T-cell (primary cell): ENCODE data around the gene SPPL2A. TPM values are rescaled to one million over a fixed set of nuclear protein-coding genes. Genes with fewer than 3 reads are reported as not detected.

Experiments used
- ATAC-seq, 4 experiments: fragments of 200-7000 bp in 3 of 4; fragments of 150-1000 bp in 1 of 4; cut with Tn5 transposase; replicated peaks in 1 of 4; 1 replicate in 3 of 4; 2 replicates in 1 of 4; pipeline ENCODE4 v1.10.0; 2021; ENCODE audit warnings: moderate library complexity in 3 of 4, mild to moderate bottlenecking in 2 of 4, moderate number of reproducible peaks in 1 of 4
- CTCF ChIA-PET, 2 donors: fragments of 300-600 bp; sonication (Branson Sonifier 250); formaldehyde crosslinking; loops; one replicate each; lab custom pipeline; 2022; ENCODE audit warnings: antibody characterized with exemption in 2 of 2; lab: Charles Lee
- POLR2A ChIA-PET, 2 donors: fragments of 300-600 bp; sonication (Branson Sonifier 250); formaldehyde crosslinking; loops; one replicate each; lab custom pipeline; 2022; ENCODE audit warnings: antibody characterized with exemption in 2 of 2; lab: Charles Lee
- DNase-seq, 35 experiments: peaks; one replicate each; pipeline versions ENCODE4 v3.0.0 to v3.0.0-alpha.2; 2013 to 2023
- H3K27ac ChIP-seq: one replicate; pipeline ENCODE4 v1.5.1; 2013; ENCODE audit warnings: low read length
- H3K27me3 ChIP-seq, 2 experiments: replicated peaks in 1 of 2; 1 replicate in 1 of 2; 2 replicates in 1 of 2; pipeline versions ENCODE4 v1.6.1 to v1.7.0; 2013; ENCODE audit warnings: low read length in 1 of 2, mixed read lengths in 1 of 2; ENCODE audit not compliant: control insufficient read depth in 2 of 2, insufficient read depth in 2 of 2; ENCODE audit errors: extremely low read depth in 1 of 2
- H3K36me3 ChIP-seq, 2 donors: 1 replicate in 1 of 2; 2 replicates in 1 of 2; pipeline versions ENCODE4 v1.6.1 to v1.7.0; 2013; ENCODE audit warnings: low read length in 1 of 2; ENCODE audit not compliant: control insufficient read depth in 2 of 2, insufficient read depth in 1 of 2; ENCODE audit errors: extremely low read depth in 1 of 2
- H3K4me1 ChIP-seq, 2 experiments: 1 replicate in 1 of 2; 2 replicates in 1 of 2; pipeline versions ENCODE4 v1.6.1 to v1.7.0; 2013; ENCODE audit warnings: low read length in 2 of 2, mixed read lengths in 1 of 2; ENCODE audit not compliant: insufficient read depth in 2 of 2, control insufficient read depth in 1 of 2; ENCODE audit errors: extremely low read depth in 1 of 2
- H3K4me3 ChIP-seq, 2 donors: 1 replicate in 1 of 2; 2 replicates in 1 of 2; pipeline versions ENCODE4 v1.5.1 to v1.7.0; 2013; ENCODE audit warnings: mild to moderate bottlenecking in 2 of 2, low read length in 1 of 2, moderate library complexity in 1 of 2; ENCODE audit not compliant: control insufficient read depth in 1 of 2; ENCODE audit errors: extremely low read depth in 1 of 2
- H3K9me3 ChIP-seq: 2 replicates; pipeline ENCODE4 v1.7.0; 2013
- H3K27ac Mint-ChIP-seq, 2 donors: one replicate each; pipeline ENCODE4 v1.8.0; 2020 to 2021; ENCODE audit warnings: mild to moderate bottlenecking in 2 of 2, mixed read lengths in 2 of 2
- H3K27me3 Mint-ChIP-seq, 2 donors: one replicate each; pipeline ENCODE4 v1.8.0; 2021 to 2022; ENCODE audit warnings: mixed read lengths in 2 of 2
- H3K36me3 Mint-ChIP-seq: one replicate; pipeline ENCODE4 v1.8.0; 2021; ENCODE audit warnings: mixed read lengths
- H3K4me1 Mint-ChIP-seq, 3 donors: one replicate each; pipeline ENCODE4 v1.8.0; 2020 to 2022; ENCODE audit warnings: mixed read lengths in 3 of 3, mild to moderate bottlenecking in 1 of 3
- H3K4me3 Mint-ChIP-seq, 3 donors: one replicate each; pipeline ENCODE4 v1.8.0; 2020 to 2022; ENCODE audit warnings: mild to moderate bottlenecking in 3 of 3, mixed read lengths in 3 of 3, moderate library complexity in 3 of 3
- H3K9me3 Mint-ChIP-seq, 3 donors: one replicate each; pipeline ENCODE4 v1.8.0; 2020 to 2022; ENCODE audit warnings: mixed read lengths in 3 of 3
- WGBS: methylation state at CpG from one replicate; pipeline ENCODE4 v1.1.5; 2013; ENCODE audit warnings: missing lambda C conversion rate; ENCODE audit not compliant: insufficient coverage; 5-methylcytosine and 5-hydroxymethylcytosine counted together
- total RNA-seq, 35 experiments: library from RNA in 6 of 35; stranded (reverse) in 6 of 35; fragments of 120-200 nt in 1 of 35; gene quantifications; one replicate each; pipeline versions ENCODE4 v1.2.1 to v1.2.4 and lab custom pipeline; 2013 to 2026

Gene SPPL2A
- total RNA-seq, 5 donors from 2014 or later (not counting 1 experiment from before 2014, with no cell fraction given) = 32.2 to 56.9 (median 48.8) TPM

DNA sequence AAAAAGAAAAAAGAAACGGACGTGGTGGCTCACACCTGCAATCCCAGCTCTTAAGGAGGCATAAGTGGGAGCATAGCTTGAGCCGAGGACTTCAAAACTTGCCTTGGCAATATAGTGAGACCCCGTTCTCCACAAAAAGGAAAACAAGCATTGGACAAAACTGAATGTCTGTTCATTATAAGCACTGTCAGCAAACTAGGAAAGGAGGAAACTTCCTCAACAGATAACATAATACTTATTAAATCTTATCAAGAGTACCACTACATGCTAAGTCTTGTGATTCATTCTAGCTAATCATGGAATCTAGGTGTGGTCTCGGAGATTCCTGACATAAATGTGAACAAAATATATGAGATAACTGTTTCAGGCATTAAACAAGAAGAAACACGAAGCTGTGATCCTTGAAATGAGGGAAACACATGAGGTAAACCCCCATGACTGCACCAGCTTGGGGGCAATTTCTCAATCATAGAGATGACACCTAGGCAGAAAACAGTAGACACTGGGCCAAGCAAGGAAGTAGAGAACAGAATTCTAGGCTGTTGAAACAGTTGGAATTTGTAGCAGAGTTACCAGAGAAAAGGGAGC, 112.3 kb downstream of the SPPL2A start:
- Mint-ChIP-seq H3K4me3 (no peak overlapping the region), H3K9me3 (no peaks in the 10 kb centered on the region), H3K4me1 (peaks cover 0 to 14% (median 5%) of the 10 kb centered on the region in 3 donors), H3K27ac (peak overlapping the region in 1 of 2 donors; percentile 44), H3K36me3 (peaks cover 49% of the 10 kb centered on the region), H3K27me3 (no peaks in the 10 kb centered on the region)
- Histone ChIP-seq H3K36me3 (peaks cover 2 to 62% of the 10 kb centered on the region in 2 donors), H3K4me3 (no peak overlapping the region), H3K4me1 (no peaks in the 10 kb centered on the region), H3K27me3 (no peaks in the 10 kb centered on the region), H3K27ac (no peak overlapping the region), H3K9me3 (no peaks in the 10 kb centered on the region)
- 90% methylated on average over 2 of the region's 6 CpGs for WGBS
- ChIA-PET CTCF (interaction anchor here (0.5 to 0.9 kb wide), 3 partner anchors 9 to 60 kb away, joined by 3 to 6 read pairs (median 3); no protein-coding TSS in a partner anchor), POLR2A (interaction anchor here in 1 of 2 donors (0.6 kb wide), 1 partner anchor 73 kb away, joined by 4 read pairs; no protein-coding TSS in a partner anchor)
- no peak for ATAC-seq
- no peak for DNase-seq

DNA sequence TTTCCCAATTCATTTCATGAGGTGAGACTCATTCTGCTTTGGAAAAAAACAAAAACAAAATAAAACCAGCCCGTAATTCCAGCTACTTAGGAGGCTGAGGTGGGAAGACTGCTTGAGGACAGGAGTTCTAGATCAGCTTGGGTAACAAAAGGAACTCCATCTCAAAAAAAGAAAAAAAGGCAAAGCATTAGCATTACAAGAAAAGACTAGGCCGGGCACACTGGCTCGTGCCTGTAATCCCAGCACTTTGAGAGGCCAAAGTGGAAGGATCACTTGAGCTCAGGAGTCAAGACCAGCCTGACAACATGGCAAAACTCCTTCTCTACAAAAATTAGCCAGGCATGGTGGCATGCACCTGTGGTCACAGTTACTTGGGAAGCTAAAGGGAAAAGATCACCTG, 112.8 kb downstream of the SPPL2A start:
- Mint-ChIP-seq H3K9me3 (no peaks in the 10 kb centered on the region), H3K4me3 (no peak overlapping the region), H3K27ac (no peak overlapping the region), H3K36me3 (peaks cover 49% of the 10 kb centered on the region), H3K4me1 (peaks cover 0 to 14% (median 5%) of the 10 kb centered on the region in 3 donors), H3K27me3 (no peaks in the 10 kb centered on the region)
- no peaks in the 10 kb centered on the region for H3K4me1 ChIP-seq
- H3K4me3 ChIP-seq = no peak overlapping the region
- ChIA-PET POLR2A (interaction anchor here in 1 of 2 donors (0.6 kb wide), 1 partner anchor 72 kb away, joined by 4 read pairs; no protein-coding TSS in a partner anchor), CTCF (interaction anchor here (0.6 to 0.9 kb wide), 3 partner anchors 22 to 1839 kb away, joined by 4 to 6 read pairs (median 5); no protein-coding TSS in a partner anchor)
- H3K36me3 ChIP-seq = peaks cover 2 to 65% of the 10 kb centered on the region in 2 donors
- no peaks in the 10 kb centered on the region for H3K9me3 ChIP-seq
- ATAC-seq = no peak
- no peak overlapping the region for H3K27ac ChIP-seq
- DNase-seq = no peak
- WGBS = 100% methylated on average over 2 of the region's 3 CpGs
- H3K27me3 ChIP-seq = no peaks in the 10 kb centered on the region

Other genes with a start within 250 kb of the SPPL2A start
- under 1 TPM in 1 of 5 donors, not detected in 4; 0.83 TPM for gene USP50, start 219.0 kb downstream of the SPPL2A start, total RNA-seq
- 10 to 100 TPM; 38.9 to 49.1 (median 43.9) TPM for gene TRPM7, start 78.9 kb downstream of the SPPL2A start, total RNA-seq
- gene AP4E1, start 143.0 kb upstream of the SPPL2A start, total RNA-seq = 10 to 100 TPM in 4 of 5 donors, 1 to 10 TPM in 1; 9.4 to 14.0 (median 10.8) TPM